Activated T-cell treated with anti-CD3 and anti-CD28 coated beads for 1 hour (primary cell): ENCODE results near the gene MAPK8IP3.

Experiments used
- DNase-seq: peaks from one replicate; pipeline ENCODE4 v3.0.0-alpha.2; 2020; ENCODE audit warnings: low read depth

Gene MAPK8IP3

DNA sequence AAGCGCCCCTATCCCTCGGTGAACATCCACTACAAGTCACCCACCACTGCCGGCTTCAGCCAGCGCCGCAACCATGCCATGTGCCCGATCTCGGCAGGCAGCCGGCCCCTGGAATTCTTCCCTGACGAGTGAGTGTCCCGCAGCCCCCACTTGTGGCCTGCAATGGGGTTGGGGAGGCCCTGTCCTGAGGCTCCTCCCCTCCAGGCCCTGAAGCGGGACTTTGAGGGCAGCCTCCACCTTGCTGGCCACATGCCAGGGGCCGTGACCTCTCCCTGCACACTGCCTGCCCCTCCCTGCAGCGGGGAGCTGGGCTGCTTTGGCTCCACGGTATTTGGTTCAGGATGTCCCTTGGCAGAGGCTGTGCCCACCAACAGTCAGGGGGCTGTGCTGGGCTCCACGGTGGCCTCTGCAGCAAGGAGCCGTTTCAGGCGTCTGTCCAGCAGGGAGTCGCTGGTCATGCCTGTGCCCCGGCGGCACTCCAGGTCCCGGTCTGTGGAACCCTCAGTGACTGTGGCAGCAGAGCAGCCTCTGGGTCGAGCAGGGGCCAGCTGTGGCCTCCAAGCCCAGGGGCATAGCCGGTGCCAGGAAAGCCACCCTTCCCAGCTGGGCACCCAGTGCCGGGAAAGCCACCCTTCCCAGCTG is 57.0 kb downstream of the MAPK8IP3 start:
- DNase-seq: no peak

DNA sequence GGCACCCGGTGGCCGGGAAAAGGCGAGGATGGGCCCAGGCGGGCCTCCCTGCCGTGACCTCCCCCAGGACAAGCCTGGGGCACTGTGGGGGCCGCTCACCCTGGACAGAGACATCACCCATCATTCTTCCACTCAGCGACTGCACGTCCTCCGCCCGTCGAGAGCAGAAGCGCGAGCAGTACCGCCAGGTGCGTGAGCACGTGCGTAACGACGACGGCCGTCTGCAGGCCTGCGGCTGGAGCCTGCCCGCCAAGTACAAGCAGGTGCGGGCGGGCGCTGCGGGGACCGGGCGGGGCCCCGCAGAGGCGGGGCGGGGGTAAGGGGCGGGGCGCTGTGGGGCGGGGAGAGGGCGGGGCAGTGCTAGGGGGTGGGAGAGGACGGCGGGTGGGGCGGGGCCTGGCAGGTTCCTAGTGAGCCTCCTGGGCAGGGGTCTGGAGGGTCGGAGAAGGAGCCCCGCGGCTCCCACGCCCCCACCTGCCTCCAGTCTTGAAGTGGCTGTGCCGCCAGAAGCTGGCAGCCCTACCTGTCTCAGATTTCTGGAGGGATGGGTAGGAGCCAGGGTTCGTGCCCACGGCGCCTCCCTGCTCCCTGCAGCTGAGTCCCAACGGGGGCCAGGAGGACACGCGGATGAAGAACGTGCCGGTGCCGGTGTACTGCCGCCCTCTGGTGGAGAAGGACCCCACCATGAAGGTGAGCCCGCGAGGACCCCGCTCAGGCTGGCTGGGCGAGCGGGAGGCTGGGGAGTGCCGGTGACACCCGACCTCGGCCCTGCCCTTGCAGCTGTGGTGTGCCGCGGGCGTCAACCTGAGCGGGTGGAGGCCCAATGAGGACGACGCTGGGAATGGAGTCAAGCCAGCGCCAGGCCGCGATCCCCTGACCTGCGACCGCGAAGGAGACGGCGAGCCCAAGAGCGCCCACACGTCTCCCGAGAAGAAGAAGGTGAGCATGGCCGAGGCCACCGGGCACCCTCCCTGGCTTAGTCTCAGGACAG is 57.8 kb downstream of the MAPK8IP3 start:
- DNase-seq: no peak

DNA sequence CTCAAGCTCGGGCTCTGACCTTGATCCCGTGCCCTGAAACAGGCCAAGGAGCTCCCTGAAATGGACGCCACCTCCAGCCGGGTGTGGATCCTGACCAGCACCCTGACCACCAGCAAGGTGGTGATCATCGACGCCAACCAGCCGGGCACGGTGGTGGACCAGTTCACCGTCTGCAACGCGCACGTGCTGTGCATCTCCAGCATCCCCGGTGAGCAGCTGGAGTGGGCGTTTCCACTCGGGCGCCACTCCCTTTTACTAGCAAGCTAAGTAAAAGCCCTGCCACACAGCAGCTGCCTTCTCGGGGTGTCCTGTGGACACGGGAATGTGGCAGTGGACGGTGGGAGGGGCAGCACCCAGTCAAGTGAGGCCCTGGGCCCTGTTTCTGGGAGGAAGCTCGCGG is 59.0 kb downstream of the MAPK8IP3 start:
- no peak for DNase-seq

DNA sequence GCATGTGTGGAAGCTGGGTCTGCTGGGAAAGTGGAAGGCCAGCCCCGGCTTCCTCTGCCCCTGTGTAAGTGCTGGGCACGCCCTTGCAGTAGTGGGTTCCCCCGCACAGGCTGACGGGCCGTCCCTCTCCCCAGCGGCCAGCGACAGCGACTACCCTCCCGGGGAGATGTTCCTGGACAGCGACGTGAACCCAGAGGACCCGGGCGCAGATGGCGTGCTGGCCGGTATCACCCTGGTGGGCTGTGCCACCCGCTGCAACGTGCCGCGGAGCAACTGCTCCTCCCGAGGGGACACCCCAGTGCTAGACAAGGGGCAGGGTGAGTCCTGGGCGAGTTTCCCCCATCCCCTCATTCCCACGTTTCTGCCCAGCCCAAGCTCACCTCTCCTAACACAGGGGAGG is 59.8 kb downstream of the MAPK8IP3 start:
- no peak for DNase-seq

DNA sequence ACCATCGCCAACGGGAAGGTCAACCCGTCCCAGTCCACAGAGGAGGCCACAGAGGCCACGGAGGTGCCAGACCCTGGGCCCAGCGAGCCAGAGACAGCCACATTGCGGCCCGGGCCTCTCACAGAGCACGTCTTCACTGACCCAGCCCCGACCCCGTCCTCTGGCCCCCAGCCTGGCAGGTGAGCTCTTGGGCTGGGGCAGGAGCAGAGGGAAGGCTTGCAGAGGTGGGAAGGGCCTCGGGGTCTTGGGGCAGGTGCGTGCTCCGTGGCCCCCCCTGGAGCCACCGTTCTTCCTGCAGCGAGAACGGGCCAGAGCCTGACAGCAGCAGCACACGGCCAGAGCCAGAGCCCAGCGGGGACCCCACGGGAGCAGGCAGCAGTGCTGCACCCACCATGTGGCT is 60.2 kb downstream of the MAPK8IP3 start:
- no peak for DNase-seq

DNA sequence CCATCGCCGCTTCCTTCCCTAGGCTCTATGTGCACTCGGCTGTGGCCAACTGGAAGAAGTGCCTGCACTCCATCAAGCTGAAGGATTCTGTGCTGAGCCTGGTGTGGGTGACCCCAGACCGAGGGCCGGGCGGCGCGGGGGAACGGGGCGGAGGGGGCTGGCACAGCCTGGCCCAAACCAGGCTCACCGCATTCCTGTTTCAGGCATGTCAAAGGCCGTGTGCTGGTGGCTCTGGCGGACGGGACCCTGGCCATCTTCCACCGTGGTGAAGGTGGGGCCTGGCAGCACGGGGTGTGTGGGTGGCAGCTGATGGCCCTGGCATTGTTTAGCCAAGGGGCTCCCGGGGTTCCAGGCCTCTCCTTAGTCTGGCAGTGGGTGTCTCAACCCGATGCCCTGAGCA is 60.7 kb downstream of the MAPK8IP3 start:
- no peak for DNase-seq

DNA sequence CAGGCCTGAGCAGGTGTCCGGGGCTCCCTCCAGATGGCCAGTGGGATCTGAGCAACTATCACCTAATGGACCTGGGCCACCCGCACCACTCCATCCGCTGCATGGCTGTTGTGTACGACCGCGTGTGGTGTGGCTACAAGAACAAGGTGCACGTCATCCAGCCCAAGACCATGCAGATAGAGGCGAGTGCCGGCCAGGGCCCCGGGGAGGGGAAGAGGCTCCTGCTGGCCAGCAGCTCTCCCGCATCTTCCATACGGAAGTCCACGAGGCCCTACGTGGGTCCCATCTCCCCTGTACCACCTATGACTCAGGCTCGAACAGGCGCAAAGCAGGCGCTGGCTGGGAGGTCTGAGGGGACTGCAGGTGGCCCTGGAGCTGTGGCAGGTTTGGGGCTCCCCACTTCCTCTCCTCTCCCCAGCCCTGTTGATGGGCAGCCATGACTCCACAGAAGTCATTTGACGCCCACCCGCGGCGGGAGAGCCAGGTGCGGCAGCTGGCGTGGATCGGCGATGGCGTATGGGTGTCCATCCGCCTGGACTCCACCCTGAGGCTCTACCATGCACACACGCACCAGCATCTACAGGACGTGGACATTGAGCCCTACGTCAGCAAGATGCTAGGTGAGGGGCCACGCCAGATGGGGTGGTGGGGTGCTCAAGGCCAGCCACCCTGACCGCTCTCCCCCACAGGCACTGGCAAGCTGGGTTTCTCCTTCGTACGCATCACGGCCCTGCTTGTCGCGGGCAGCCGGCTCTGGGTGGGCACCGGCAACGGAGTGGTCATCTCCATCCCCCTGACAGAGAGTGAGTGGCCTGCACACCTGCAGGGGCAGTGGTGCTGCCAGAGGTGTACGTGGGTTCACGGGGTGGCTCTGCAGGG is 61.4 kb downstream of the MAPK8IP3 start:
- no peak for DNase-seq

DNA sequence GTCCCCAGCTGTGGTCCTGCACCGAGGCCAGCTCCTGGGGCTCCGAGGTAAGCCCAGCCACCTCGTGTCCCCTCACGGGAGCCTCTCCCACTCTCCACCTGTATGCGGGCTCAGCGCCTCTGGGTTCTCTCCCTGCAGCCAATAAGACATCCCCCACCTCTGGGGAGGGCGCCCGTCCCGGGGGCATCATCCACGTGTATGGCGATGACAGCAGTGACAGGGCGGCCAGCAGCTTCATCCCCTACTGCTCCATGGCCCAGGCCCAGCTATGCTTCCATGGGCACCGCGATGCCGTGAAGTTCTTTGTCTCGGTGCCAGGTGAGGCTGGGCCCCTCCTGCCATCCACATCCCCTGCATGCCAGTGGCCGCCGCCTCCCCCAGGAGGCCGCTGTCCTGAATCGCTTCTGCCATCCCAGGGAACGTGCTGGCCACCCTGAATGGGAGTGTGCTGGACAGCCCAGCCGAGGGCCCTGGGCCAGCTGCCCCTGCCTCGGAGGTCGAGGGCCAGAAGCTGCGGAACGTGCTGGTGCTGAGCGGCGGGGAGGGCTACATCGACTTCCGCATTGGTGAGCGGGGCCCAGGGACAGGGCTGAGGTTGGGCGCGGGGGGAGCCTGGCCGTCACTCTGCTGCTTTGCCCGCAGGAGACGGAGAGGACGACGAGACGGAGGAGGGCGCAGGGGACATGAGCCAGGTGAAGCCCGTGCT is 62.2 kb downstream of the MAPK8IP3 start:
- no peak for DNase-seq

DNA sequence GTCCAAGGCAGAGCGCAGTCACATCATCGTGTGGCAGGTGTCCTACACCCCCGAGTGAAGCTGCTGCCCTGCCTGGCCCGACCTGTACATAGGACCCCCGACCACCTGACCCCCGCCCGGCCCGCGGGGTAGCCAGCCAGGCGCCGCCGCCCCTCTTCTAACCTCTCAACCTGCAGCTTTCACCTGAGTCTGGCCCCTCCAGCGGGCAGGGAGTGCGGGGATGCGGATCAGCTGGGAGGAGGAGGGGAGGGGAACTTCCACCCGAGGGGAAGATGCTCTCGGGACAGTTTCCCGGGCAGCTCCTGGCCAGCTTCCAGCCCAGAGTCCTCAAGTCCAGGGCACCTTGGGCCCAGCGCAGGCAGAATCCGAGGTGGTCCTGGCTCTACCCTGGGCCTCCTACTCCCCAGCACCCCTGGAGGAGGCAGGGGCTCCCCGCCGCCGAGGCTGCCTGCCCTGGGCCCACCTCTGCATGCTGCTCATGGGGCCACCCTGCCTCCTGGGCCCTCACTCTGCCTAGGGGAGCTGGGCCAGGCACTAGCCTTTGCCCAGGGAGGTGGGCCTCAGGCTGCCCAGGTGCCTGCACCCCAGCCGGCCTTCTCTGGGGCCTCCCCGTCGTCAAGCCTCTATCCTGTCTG is 62.9 kb downstream of the MAPK8IP3 start:
- DNase-seq: no peak

DNA sequence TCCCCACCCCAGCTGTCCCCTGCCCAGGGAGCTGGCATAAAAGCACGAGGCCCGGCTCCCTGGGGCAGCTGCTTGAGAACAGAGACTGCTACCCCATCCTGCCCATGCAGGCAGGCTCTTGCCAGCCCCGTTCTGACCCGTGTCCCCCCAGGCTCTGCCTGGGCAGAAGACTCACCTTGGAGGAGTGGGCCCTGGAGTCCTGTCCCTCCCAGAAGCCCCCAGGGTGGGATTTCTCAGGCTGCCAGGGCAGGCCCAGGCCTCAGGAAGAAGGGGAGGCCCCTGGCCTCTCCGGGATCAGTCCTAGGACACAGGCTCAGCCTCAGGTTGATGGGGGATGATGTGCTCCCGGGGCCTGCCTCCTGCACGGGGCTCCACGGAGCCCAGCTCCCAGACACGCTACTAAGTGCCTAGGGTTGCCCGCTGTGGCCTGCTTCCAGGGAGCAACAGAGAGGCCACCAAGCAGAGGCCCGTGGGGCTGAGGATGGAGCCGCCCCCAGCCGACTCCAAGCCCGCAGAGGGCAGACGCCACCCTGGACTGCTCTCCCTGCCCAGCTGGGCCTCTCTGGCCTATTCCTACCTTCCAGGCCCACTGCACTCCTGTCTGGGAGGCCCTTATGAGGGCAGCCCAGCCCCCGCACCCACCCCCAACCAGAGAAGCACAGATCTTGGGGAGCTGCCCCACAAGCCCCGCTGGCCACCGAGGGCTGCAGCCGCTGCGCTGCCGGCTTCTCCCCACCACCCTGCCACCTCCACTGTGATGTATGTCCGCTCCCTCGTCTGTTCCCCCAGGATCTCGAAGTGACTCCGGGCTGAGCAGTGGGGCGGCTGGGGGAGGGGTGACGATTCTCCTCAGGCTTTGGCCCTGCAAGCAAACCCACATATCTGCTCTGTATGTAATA is 63.7 kb downstream of the MAPK8IP3 start:
- DNase-seq: no peak

DNA sequence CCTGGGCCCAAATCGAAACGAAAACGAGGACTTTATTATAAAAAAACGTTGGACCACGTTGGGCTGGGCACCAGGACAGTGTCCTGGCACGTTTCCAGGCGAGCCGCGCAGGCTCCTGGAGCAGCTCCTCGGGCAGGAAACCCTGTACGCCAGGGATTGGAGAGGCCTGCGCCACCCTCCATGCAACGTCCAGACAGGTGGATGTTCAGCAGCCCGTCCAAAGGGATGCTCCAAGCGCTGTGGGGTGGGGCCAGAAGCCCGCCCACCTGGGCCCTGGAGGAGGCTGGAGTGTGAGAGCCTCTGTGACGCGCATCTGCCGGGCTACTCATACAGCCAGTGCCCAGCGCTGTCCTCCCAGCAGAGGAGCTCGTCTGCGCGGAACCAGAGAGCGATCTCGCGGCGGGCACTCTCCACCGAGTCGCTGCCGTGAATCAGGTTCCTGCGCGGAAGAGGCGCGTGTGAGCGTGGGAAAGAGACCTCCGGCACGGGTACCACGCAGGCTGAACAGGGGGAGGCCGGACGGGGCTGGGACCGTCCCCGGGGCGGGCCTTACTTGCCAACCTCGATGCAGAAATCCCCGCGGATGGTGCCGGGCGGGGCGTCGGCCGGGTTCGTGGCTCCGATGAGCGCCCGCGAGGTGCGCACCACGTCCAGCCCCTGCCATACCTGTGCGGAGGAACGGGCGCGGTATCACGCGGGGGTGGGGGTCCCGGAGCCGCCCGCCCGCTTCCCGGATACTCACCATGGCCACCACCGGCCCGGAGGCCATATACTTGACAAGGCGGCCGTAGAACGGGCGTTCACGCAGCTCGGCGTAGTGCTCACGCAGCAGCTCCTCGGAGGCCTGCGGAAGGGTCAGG is 64.6 kb downstream of the MAPK8IP3 start:
- DNase-seq: peak; percentile 22

DNA sequence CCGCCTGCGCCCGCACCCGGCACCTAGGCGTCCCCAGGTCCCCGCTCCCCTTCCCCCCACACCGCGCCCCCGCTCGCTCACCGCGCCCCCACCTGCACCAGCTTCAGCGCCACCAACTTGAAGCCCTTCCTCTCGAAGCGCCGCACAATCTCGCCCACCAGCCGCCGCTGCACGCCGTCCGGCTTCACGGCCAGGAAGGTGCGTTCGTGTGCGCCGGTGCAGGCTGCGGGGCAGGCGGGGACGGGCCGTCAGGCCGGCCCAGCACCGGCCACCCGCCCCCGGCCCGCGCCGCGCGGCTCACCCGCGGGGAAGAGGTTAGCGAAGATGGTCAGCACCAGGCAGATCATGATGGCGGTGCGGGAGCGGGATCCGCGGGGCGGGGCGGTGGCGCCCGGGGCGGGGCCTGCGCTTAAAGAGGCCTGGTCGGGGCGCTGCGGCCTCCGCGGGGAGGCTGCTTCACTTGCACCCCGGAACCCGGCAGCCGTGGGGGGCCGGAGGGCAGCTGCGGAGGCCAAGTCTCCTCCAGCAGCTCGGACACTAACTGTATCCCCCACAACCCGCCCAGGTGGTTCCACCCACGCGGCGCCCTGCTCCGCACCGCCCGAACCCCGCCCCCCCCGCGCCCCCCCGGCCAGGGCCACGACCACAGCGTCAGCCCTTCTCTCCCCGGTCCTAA is 65.3 kb downstream of the MAPK8IP3 start, which contains the start of gene NME3:
NME3 (minus strand) TSS at position 356 of the 676 bp plus-strand sequence; CDS start at position 347, 9 bp downstream.
- DNase-seq: peak; percentile 64

DNA sequence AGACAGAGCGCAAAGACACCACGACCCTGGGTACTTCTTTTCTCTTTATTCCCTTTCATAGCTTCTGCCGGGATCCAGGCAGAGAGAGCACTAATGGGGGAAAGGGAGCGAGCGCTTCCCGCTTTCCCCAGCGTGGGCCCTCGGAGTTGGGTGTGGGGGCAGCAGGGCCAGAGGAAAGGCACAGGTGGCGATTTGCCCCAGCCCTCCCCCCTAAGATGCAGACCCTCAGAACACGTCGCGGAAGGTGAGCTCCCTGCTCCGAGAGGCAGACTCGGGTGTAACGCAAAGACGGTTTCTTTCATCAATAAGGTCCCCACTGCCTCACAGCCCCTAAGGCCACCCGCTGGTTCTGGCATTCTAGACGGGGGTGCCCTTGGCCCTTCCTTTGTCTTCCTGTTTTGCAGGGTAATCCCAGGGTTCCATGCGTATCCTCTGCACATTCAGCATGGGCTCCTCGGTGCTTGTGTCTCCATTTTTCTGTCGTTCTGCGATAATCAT is 65.9 kb downstream of the MAPK8IP3 start:
- DNase-seq: no peak

DNA sequence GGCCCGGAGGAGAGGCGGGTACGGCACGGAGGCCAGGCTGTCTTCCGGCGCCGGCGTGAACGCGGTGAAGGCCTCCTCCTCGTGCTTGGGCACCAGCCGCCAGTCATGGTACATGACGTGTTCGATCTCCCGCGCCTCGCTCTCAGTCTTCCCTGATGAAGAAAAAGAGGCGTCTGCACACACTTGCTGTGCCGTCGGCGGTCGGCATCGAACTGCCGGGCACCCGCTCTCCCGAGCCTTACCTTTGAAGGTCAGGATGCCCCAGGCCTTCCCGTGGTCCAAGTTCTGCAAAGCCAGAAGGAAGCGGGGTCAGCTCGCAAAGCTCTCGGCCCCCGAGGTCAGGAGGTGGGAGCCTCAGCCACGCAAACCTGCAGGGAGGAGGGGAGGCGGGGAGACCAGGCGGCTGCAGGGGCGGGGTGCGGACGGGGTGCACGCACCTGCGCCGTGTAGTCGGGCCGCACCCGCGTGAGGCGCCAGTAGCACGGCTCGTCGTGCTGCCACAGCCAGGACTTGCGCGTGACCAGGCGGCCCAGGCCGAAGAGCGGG is 66.4 kb downstream of the MAPK8IP3 start, which contains the start of gene EME2:
EME2 (plus strand) TSS at position 449 of the 546 bp plus-strand sequence. CDS start 418 bp downstream, outside the sequence.
- peak; percentile 33 for DNase-seq

DNA sequence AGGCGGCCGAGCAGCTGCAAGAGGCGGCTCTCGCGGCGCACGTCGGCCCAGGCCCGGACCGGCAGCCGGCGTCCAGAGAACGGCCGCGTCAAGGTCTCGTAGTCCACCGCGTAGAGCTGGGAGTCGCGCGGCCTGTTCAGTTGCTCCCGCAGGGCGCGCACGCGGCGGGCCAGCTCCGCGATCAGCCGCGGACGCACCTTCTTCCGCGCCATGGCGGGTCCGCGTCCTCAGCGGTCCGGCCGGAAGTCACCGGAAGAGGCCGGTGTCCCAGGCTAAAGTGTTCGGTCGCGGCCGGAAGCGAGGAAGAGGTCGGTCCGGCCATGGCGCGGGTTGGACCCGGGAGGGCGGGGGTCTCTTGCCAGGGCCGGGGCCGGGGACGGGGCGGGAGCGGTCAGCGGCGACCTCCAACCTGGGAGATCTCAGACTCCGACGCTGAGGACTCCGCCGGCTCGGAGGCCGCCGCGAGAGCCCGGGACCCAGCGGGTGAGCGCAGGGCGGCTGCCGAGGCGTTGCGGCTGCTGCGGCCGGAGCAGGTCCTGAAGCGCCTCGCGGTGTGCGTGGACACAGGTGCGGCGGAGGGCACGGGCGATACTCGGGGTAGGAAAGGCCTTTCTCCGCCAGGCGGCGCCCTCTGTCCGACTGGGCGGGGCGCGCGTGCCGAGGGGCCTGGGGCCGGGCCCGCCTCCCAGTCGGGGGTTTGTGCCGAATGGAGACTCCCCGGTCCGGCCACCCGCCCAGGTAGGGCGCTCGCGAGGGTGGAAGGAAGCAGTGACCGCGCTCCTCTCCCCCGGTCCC is 67.1 kb downstream of the MAPK8IP3 start, which contains the start of gene MRPS34:
MRPS34 (minus strand) TSS at position 227 of the 795 bp plus-strand sequence; CDS start at position 212, 15 bp downstream.
- peak; percentile 71 for DNase-seq

DNA sequence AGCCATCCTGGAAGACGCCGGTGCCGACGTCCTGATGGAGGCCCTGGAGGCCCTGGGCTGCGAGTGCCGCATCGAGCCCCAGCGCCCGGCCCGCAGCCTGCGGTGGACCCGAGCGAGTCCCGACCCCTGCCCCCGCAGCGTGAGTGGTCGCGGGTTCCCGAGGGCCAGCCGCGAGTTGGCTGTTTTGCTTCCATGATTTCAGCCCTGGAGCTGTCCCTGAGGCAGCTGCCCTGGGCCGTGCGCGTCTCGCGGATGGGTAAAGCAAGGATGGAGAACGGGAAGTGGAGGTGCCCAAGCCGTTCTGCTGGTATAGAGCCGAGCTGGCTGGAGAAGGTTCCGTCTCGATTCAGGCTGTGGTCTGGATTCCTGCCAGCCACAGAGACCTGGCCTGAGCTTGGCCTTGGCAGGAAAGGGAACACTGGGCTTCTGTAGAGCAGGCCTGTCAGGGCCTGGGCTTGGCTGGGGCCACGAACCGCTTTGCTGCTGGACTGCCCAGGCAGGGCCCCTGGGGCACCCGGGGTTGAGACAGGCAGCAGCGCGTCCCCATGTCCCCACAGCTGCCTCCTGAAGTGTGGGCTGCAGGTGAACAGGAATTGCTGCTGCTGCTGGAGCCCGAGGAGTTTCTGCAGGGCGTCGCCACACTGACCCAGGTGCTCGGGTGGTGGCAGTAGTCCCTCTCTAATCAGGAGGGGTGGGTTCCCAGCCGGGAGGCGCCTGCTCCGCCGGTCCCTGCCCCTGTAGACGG is 67.9 kb downstream of the MAPK8IP3 start:
- no peak for DNase-seq
